Heart left ventricle (tissue), 13 donors: ENCODE data around the gene GRK5.

Source experiments
- POLR2A ChIP-seq, 2 donors: fragments of 450-650 bp; IDR thresholded peaks; one replicate each; pipeline ENCODE4 v1.6.1; 2017; ENCODE audit warnings: antibody characterized with exemption in 2 of 2, mild to moderate bottlenecking in 2 of 2, moderate library complexity in 2 of 2
- TF ChIP-seq, protein P1 (sequence below), 12 donors: fragments of 200-600 bp; sonication (generic) in 4 of 12; IDR thresholded peaks; one replicate each; pipeline versions ENCODE4 v1.5.0 to v1.8.0; 2018 to 2022; ENCODE audit warnings: antibody characterized with exemption in 12 of 12, mild to moderate bottlenecking in 5 of 12
- donor health status: ischemic (EF 13 %, LVEDD 7.1; RV severe dilation, severe dysfunction).
- donor health status: DM: no; HTN: yes; CAD: no.
- donor health status: DM: no; HTN: no; CAD: no.
- donor health status: ischemic (EF 25% LVEDD 6.9; RV normal size, moderate dysfunction).
- donor health status: ischemic (EF 25% LVEDD 5.7; RV mildly dilated, moderate dysfunction).
- donor health status: ischemic (EF 35%, LVEDD 5.7; RV mildly dilated, moderate dysfunction).
- donor health status: nonischemic (EF 11% LVEDD 7.7; RV severe dilation, severe dysfunction).
- donor health status: DM: yes; HTN: yes; CAD: no.
- donor health status: PGD.
- donor health status: ischemic (EF 29% LVEDD 5.4; RV normal size, mild dysfunction).
- donor health status: nonischemic (EF 23%, LVEDD 6.1; RV moderate dilation, normal function).

DNA sequence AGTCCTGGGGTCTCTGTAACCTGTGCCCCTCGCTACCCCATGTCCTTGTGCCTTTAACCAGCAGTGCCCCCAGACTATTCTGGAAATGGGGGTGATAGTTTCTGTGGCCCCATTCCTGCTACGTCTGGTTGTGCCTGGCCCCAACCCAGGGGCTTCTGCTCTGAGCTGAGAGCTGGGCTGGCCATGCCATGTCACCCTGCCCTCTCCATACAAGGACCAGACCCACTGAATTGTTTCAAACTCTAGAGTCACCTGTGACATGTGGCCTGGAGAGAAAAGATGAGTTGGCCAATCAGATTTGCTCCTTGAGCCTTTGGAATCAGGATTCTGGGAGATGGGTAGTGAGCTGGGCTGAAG is 108.6 kb downstream of the GRK5 start:
- TF ChIP-seq, protein P1, sequence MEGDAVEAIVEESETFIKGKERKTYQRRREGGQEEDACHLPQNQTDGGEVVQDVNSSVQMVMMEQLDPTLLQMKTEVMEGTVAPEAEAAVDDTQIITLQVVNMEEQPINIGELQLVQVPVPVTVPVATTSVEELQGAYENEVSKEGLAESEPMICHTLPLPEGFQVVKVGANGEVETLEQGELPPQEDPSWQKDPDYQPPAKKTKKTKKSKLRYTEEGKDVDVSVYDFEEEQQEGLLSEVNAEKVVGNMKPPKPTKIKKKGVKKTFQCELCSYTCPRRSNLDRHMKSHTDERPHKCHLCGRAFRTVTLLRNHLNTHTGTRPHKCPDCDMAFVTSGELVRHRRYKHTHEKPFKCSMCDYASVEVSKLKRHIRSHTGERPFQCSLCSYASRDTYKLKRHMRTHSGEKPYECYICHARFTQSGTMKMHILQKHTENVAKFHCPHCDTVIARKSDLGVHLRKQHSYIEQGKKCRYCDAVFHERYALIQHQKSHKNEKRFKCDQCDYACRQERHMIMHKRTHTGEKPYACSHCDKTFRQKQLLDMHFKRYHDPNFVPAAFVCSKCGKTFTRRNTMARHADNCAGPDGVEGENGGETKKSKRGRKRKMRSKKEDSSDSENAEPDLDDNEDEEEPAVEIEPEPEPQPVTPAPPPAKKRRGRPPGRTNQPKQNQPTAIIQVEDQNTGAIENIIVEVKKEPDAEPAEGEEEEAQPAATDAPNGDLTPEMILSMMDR (IDR thresholded peaks at IDR 0.05), result no peak
- TF ChIP-seq POLR2A (IDR thresholded peaks at IDR 0.05), result no peak
